ENCODE measurements around the gene PLXNA2.

The PLXNA2 gene

GRCh38 chr1:208039536-208040332, 204.4 kb downstream of the PLXNA2 start:
- 93 to 94% methylated on average over 17 to 20 of the region's 22 CpGs for WGBS, 2 experiments (ENCODE audit: insufficient coverage in 2 of 2)
- Histone ChIP-seq H3K4me3 (ENCODE audit: extremely low read depth, insufficient read depth, low read length, poor library complexity, severe bottlenecking) (no peak overlapping the region), H3K9me3 (ENCODE audit: control insufficient read depth, low read length) (no peaks in the 10 kb centered on the region), H3K27ac (ENCODE audit: low read depth, low read length, severe bottlenecking) (no peak overlapping the region), H3K36me3 (ENCODE audit: control insufficient read depth, insufficient read depth, low read length) (peaks cover 89% of the 10 kb centered on the region), H3K4me1 (ENCODE audit: control insufficient read depth, insufficient read depth, low read length, poor library complexity, severe bottlenecking) (no peaks in the 10 kb centered on the region)

GRCh38 chr1:208038303-208038702, 205.9 kb downstream of the PLXNA2 start:
- Histone ChIP-seq H3K4me1 (ENCODE audit: control insufficient read depth, insufficient read depth, low read length, poor library complexity, severe bottlenecking) (no peaks in the 10 kb centered on the region), H3K36me3 (ENCODE audit: control insufficient read depth, insufficient read depth, low read length) (peaks cover 89% of the 10 kb centered on the region), H3K4me3 (ENCODE audit: extremely low read depth, insufficient read depth, low read length, poor library complexity, severe bottlenecking) (no peak overlapping the region), H3K9me3 (ENCODE audit: control insufficient read depth, low read length) (no peaks in the 10 kb centered on the region), H3K27ac (ENCODE audit: low read depth, low read length, severe bottlenecking) (no peak overlapping the region)
- 95 to 99% methylated on average over 6 to 9 of the region's 14 CpGs for WGBS, 2 experiments (ENCODE audit: insufficient coverage in 2 of 2)

GRCh38 chr1:208036918-208037766, 207.0 kb downstream of the PLXNA2 start:
- Histone ChIP-seq H3K36me3 (ENCODE audit: control insufficient read depth, insufficient read depth, low read length) (peaks cover 89% of the 10 kb centered on the region), H3K4me1 (ENCODE audit: control insufficient read depth, insufficient read depth, low read length, poor library complexity, severe bottlenecking) (no peaks in the 10 kb centered on the region), H3K4me3 (ENCODE audit: extremely low read depth, insufficient read depth, low read length, poor library complexity, severe bottlenecking) (no peak overlapping the region), H3K9me3 (ENCODE audit: control insufficient read depth, low read length) (no peaks in the 10 kb centered on the region), H3K27ac (ENCODE audit: low read depth, low read length, severe bottlenecking) (no peak overlapping the region)
- 85 to 92% methylated on average over 2 to 4 of the region's 9 CpGs for WGBS, 2 experiments (ENCODE audit: insufficient coverage in 2 of 2)

- H3K27ac ChIP-seq (ENCODE audit: low read depth, low read length, severe bottlenecking): no peak overlapping the region
- peaks cover 88% of the 10 kb centered on the region for H3K36me3 ChIP-seq (ENCODE audit: control insufficient read depth, insufficient read depth, low read length)
- H3K4me3 ChIP-seq (ENCODE audit: extremely low read depth, insufficient read depth, low read length, poor library complexity, severe bottlenecking): no peak overlapping the region
- no peaks in the 10 kb centered on the region for H3K9me3 ChIP-seq (ENCODE audit: control insufficient read depth, low read length)
- no peaks in the 10 kb centered on the region for H3K4me1 ChIP-seq (ENCODE audit: control insufficient read depth, insufficient read depth, low read length, poor library complexity, severe bottlenecking)
- WGBS, 2 experiments (ENCODE audit: insufficient coverage in 2 of 2): 63 to 87% methylated on average over 1 to 4 of the region's 8 CpGs
Measured at GRCh38 chr1:208036106-208036808, 207.9 kb downstream of the PLXNA2 start.

- Histone ChIP-seq H3K27ac (ENCODE audit: low read depth, low read length, severe bottlenecking) (no peak overlapping the region), H3K36me3 (ENCODE audit: control insufficient read depth, insufficient read depth, low read length) (peaks cover 88% of the 10 kb centered on the region), H3K4me3 (ENCODE audit: extremely low read depth, insufficient read depth, low read length, poor library complexity, severe bottlenecking) (no peak overlapping the region), H3K4me1 (ENCODE audit: control insufficient read depth, insufficient read depth, low read length, poor library complexity, severe bottlenecking) (peaks cover 14% of the 10 kb centered on the region), H3K9me3 (ENCODE audit: control insufficient read depth, low read length) (no peaks in the 10 kb centered on the region)
- WGBS, 2 experiments (ENCODE audit: insufficient coverage in 2 of 2): 89 to 90% methylated on average over 3 to 8 of the region's 8 CpGs
Measured at GRCh38 chr1:208034135-208034534, 210.0 kb downstream of the PLXNA2 start.

GRCh38 chr1:208033236-208033635, 210.9 kb downstream of the PLXNA2 start:
- no peak overlapping the region for H3K4me3 ChIP-seq (ENCODE audit: extremely low read depth, insufficient read depth, low read length, poor library complexity, severe bottlenecking)
- H3K4me1 ChIP-seq (ENCODE audit: control insufficient read depth, insufficient read depth, low read length, poor library complexity, severe bottlenecking): peaks cover 14% of the 10 kb centered on the region
- no peak overlapping the region for H3K27ac ChIP-seq (ENCODE audit: low read depth, low read length, severe bottlenecking)
- peaks cover 85% of the 10 kb centered on the region for H3K36me3 ChIP-seq (ENCODE audit: control insufficient read depth, insufficient read depth, low read length)
- H3K9me3 ChIP-seq (ENCODE audit: control insufficient read depth, low read length): no peaks in the 10 kb centered on the region
- WGBS, 2 experiments (ENCODE audit: insufficient coverage in 2 of 2): 94 to 100% methylated on average over 3 to 4 of the region's 10 CpGs

- peaks cover 85% of the 10 kb centered on the region for H3K36me3 ChIP-seq (ENCODE audit: control insufficient read depth, insufficient read depth, low read length)
- H3K27ac ChIP-seq (ENCODE audit: low read depth, low read length, severe bottlenecking): no peak overlapping the region
Measured at GRCh38 chr1:208031932-208032320, 212.3 kb downstream of the PLXNA2 start.

GRCh38 chr1:208031316-208031931, 212.8 kb downstream of the PLXNA2 start:
- Histone ChIP-seq H3K36me3 (ENCODE audit: control insufficient read depth, insufficient read depth, low read length) (peaks cover 85% of the 10 kb centered on the region), H3K4me3 (ENCODE audit: extremely low read depth, insufficient read depth, low read length, poor library complexity, severe bottlenecking) (no peak overlapping the region), H3K27ac (ENCODE audit: low read depth, low read length, severe bottlenecking) (no peak overlapping the region), H3K4me1 (ENCODE audit: control insufficient read depth, insufficient read depth, low read length, poor library complexity, severe bottlenecking) (peaks cover 14% of the 10 kb centered on the region), H3K9me3 (ENCODE audit: control insufficient read depth, low read length) (no peaks in the 10 kb centered on the region)
- WGBS, 2 experiments (ENCODE audit: insufficient coverage in 2 of 2): 93 to 99% methylated on average over 7 of the region's 10 CpGs

More at GRCh38 chr1:208031932-208032320, 212.3 kb downstream of the PLXNA2 start:
- no peaks in the 10 kb centered on the region for H3K9me3 ChIP-seq (ENCODE audit: control insufficient read depth, low read length)
- H3K4me1 ChIP-seq (ENCODE audit: control insufficient read depth, insufficient read depth, low read length, poor library complexity, severe bottlenecking): peaks cover 14% of the 10 kb centered on the region
- no peak overlapping the region for H3K4me3 ChIP-seq (ENCODE audit: extremely low read depth, insufficient read depth, low read length, poor library complexity, severe bottlenecking)
- WGBS, 2 experiments (ENCODE audit: insufficient coverage in 2 of 2): 93 to 97% methylated on average over 4 of the region's 4 CpGs

GRCh38 chr1:208030288-208031091, 213.7 kb downstream of the PLXNA2 start:
- Histone ChIP-seq H3K4me3 (ENCODE audit: extremely low read depth, insufficient read depth, low read length, poor library complexity, severe bottlenecking) (no peak overlapping the region), H3K4me1 (ENCODE audit: control insufficient read depth, insufficient read depth, low read length, poor library complexity, severe bottlenecking) (peaks cover 14% of the 10 kb centered on the region), H3K27ac (ENCODE audit: low read depth, low read length, severe bottlenecking) (peak overlapping the region; percentile 29), H3K9me3 (ENCODE audit: control insufficient read depth, low read length) (no peaks in the 10 kb centered on the region), H3K36me3 (ENCODE audit: control insufficient read depth, insufficient read depth, low read length) (peaks cover 85% of the 10 kb centered on the region)
- WGBS, 2 experiments (ENCODE audit: insufficient coverage in 2 of 2): 90 to 95% methylated on average over 9 to 11 of the region's 12 CpGs
